Thyroid gland (tissue), 4 donors: ENCODE measurements around the gene FRG1. TPM values are rescaled to one million over a fixed set of nuclear protein-coding genes. Genes with fewer than 3 reads are reported as not detected.
"Not testable (repeated sequence)": the region's sequence is repeated elsewhere in the genome, so short reads cannot be mapped to it uniquely, and the experiment has no call there.

Experiments
- DNase-seq, 2 donors: peaks; one replicate each; pipeline ENCODE4 v3.0.0-alpha.2; 2019
- H3K27ac ChIP-seq, 3 donors: fragments of 200-600 bp; sonication (generic); 1 replicate in 2 of 3; 2 replicates in 1 of 3; pipeline ENCODE4 v1.5.1; 2016 to 2019; ENCODE audit warnings: mild to moderate bottlenecking in 1 of 3, moderate library complexity in 1 of 3
- H3K27me3 ChIP-seq: fragments of 200-600 bp; sonication (generic); one replicate; pipeline ENCODE4 v1.5.1; 2019
- H3K36me3 ChIP-seq, 2 donors: fragments of 200-600 bp; sonication (generic); one replicate each; pipeline ENCODE4 v1.5.1; 2016 to 2019
- H3K4me1 ChIP-seq, 2 donors: fragments of 200-600 bp; sonication (generic); one replicate each; pipeline ENCODE4 v1.5.1; 2017 to 2019
- H3K4me3 ChIP-seq, 3 donors: fragments of 200-600 bp; sonication (generic); replicated peaks in 1 of 3; 1 replicate in 2 of 3; 2 replicates in 1 of 3; pipeline ENCODE4 v1.5.1; 2016; ENCODE audit warnings: mild to moderate bottlenecking in 1 of 3
- H3K9me3 ChIP-seq: fragments of 200-600 bp; sonication (generic); one replicate; pipeline ENCODE4 v1.5.1; 2017
- CTCF ChIP-seq, 6 experiments: fragments of 200-600 bp in 3 of 6; fragments of 450-650 bp in 3 of 6; sonication (generic) in 3 of 6; IDR thresholded peaks; one replicate each; pipeline ENCODE4 v1.5.1; 2016 to 2019; ENCODE audit warnings: antibody characterized with exemption in 6 of 6, mild to moderate bottlenecking in 2 of 6, inconsistent platforms in 1 of 6, moderate library complexity in 1 of 6
- POLR2A ChIP-seq, 2 donors: fragments of 450-650 bp; IDR thresholded peaks; one replicate each; pipeline ENCODE4 v1.6.1; 2017; ENCODE audit warnings: antibody characterized with exemption in 2 of 2, mild to moderate bottlenecking in 2 of 2, moderate library complexity in 1 of 2
- WGBS, 2 donors: methylation state at CpG; one replicate each; pipeline ENCODE4 v1.1.5; 2017; 5-methylcytosine and 5-hydroxymethylcytosine counted together
- intact Hi-C: fragments of 100-400 bp; cut with DNase I; formaldehyde crosslinking; loops from one replicate; pipeline ENCODE4 v1.15.1; 2023
- total RNA-seq, 4 donors: library from RNA; depleted of rRNA; stranded (reverse); fragments of >200 nt; gene quantifications; one replicate each; pipeline ENCODE4 v1.2.3, GENCODE V29; 2016

FRG1 gene
- total RNA-seq, 4 donors from 2014 or later = 26.7 to 50.9 (median 35.2) TPM

DNA sequence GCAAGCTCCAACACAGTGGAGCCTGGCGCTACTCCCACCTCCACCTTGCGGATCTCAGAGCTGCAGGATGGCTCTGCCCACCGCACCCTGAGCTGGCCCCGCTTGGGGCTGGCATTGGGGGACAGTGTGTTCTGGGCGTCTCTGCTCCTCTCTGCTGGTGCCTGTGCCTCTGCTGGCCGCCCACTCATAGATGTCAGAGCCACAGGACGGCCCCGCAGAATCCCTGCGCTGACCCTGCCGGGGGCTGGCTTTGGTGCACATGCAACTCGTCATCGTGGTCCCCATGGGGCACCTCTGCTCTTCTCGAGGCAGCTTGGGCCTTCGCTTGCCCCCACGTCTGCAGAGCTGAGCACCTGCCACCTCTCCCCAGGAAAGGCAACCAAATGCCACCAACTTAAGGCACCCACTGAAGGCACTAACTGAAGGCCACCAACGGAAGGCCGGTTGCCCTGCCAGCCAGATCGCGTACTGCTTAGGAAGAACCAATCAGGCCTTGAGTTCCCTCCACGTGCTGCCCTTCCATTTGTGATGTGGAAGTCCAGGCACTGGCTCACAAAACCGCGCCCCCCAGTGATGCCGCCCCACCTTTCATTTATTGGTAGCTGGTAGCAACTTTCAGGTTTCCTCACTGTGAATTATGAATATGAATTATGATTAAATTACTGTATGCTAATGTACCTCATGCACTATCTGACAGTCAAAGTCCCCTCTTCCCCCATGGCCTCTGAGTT lies 23.3 kb upstream of the FRG1 start:
- no peak overlapping the region for H3K4me3 ChIP-seq
- 94 to 97% methylated on average over 21 to 23 of the region's 23 CpGs for WGBS, 2 donors
- intact Hi-C loops = no loop called here
- H3K27ac ChIP-seq = no peak overlapping the region
- H3K9me3 ChIP-seq = no peaks in the 10 kb centered on the region
- H3K36me3 ChIP-seq = no peaks in the 10 kb centered on the region
- H3K27me3 ChIP-seq = no peaks in the 10 kb centered on the region
- H3K4me1 ChIP-seq = no peaks in the 10 kb centered on the region
- TF ChIP-seq CTCF (IDR thresholded peaks at IDR 0.05) (no peak), POLR2A (IDR thresholded peaks at IDR 0.05) (no peak)
- no peak for DNase-seq

DNA sequence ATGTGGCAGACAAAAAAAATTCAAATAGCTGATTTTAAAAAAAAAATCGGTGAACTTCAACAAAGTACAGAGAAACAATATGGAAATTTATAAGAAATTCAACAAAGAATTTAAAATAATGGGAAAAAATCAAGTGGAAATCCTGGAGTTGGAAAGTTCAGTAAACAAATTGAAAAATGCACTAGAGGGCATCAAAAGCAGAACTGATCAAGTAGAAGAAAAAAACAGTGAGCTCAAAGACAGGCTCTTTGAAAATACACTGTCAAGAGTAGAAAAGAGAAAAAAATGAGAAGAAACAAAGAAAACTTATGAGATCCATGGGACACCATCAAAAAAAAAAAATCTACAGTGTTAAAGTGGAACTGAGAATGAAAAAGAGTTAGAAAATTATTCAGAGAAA lies 19.6 kb upstream of the FRG1 start:
- H3K27me3 ChIP-seq = no peaks in the 10 kb centered on the region
- no peaks in the 10 kb centered on the region for H3K36me3 ChIP-seq
- no peak overlapping the region for H3K4me3 ChIP-seq
- no peaks in the 10 kb centered on the region for H3K9me3 ChIP-seq
- DNase-seq = no peak
- TF ChIP-seq POLR2A (IDR thresholded peaks at IDR 0.05) = no peak
- TF ChIP-seq CTCF (IDR thresholded peaks at IDR 0.05) = no peak
- H3K27ac ChIP-seq = no peak overlapping the region
- no peaks in the 10 kb centered on the region for H3K4me1 ChIP-seq
- intact Hi-C loops = no loop called here
- 76 to 95% methylated on average over 1 of the region's 1 CpG for WGBS, 2 donors

GRCh38 chr4:189926742-189927141 lies 13.9 kb upstream of the FRG1 start:
- H3K27ac ChIP-seq, H3K4me3 ChIP-seq, H3K36me3 ChIP-seq, DNase-seq, H3K4me1 ChIP-seq, intact Hi-C loops, H3K9me3 ChIP-seq, H3K27me3 ChIP-seq: not testable (repeated sequence)
- WGBS, 2 donors = 92 to 98% methylated on average over 5 of the region's 5 CpGs

GRCh38 chr4:189941005-189941450 lies 356 bp downstream of the FRG1 start:
- 7 to 11% methylated on average over 31 of the region's 31 CpGs for WGBS, 2 donors
- no peak for TF ChIP-seq POLR2A (IDR thresholded peaks at IDR 0.05)
- no peak for TF ChIP-seq CTCF (IDR thresholded peaks at IDR 0.05)
- Histone ChIP-seq H3K4me1 (peaks cover 4 to 14% of the 10 kb centered on the region in 2 donors), H3K9me3 (no peaks in the 10 kb centered on the region), H3K4me3 (peak overlapping the region; percentile 63 to 99 (median 66)), H3K27ac (peak overlapping the region; percentile 63 to 89 (median 80)), H3K36me3 (no peaks in the 10 kb centered on the region), H3K27me3 (no peaks in the 10 kb centered on the region)
- intact Hi-C loops = no loop called here
- DNase-seq = no peak

GRCh38 chr4:189942412-189942811 lies 1.7 kb downstream of the FRG1 start:
- H3K36me3 ChIP-seq, DNase-seq, H3K4me3 ChIP-seq, H3K9me3 ChIP-seq, intact Hi-C loops, H3K27me3 ChIP-seq, H3K27ac ChIP-seq: not testable (repeated sequence)
- peaks cover 4 to 14% of the 10 kb centered on the region in 2 donors for H3K4me1 ChIP-seq
- 98% methylated on average over 3 of the region's 3 CpGs for WGBS, 2 donors

GRCh38 chr4:189944077-189944476 lies 3.4 kb downstream of the FRG1 start:
- DNase-seq, H3K27ac ChIP-seq, intact Hi-C loops, H3K4me3 ChIP-seq, H3K9me3 ChIP-seq, H3K36me3 ChIP-seq, H3K27me3 ChIP-seq: not testable (repeated sequence)
- peaks cover 4 to 14% of the 10 kb centered on the region in 2 donors for H3K4me1 ChIP-seq
- WGBS, 2 donors = 83 to 89% methylated on average over 5 of the region's 5 CpGs

- H3K27me3 ChIP-seq, H3K4me1 ChIP-seq, H3K4me3 ChIP-seq, H3K36me3 ChIP-seq, DNase-seq, intact Hi-C loops, H3K9me3 ChIP-seq, H3K27ac ChIP-seq: not testable (repeated sequence)
- WGBS, 2 donors = 93 to 95% methylated on average over 13 of the region's 13 CpGs
These were observed 6.2 kb downstream of the FRG1 start for GRCh38 chr4:189946906-189947305.

DNA sequence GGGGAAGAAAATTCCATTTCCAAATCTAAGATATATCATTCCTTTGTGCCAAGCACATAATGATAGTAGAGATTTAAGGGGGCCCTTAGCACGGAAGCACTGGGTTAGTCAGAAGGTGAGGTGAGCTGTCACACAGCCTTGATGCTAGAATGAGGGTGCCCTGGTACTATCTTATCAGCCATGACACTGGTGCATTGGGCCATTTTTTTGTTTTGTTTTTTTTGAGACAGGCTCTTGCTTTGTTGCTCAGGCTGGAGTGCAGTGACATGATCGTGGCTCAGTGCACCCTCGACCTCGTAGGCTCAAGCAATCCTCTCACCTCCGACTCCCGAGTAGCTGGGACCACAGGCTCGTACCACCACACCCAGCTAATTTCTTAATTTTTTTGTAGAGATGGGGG lies 7.8 kb downstream of the FRG1 start:
- H3K27ac ChIP-seq, H3K9me3 ChIP-seq, H3K4me3 ChIP-seq, H3K27me3 ChIP-seq, DNase-seq, H3K36me3 ChIP-seq, intact Hi-C loops, H3K4me1 ChIP-seq: not testable (repeated sequence)
- 76 to 85% methylated on average over 7 of the region's 7 CpGs for WGBS, 2 donors

DNA sequence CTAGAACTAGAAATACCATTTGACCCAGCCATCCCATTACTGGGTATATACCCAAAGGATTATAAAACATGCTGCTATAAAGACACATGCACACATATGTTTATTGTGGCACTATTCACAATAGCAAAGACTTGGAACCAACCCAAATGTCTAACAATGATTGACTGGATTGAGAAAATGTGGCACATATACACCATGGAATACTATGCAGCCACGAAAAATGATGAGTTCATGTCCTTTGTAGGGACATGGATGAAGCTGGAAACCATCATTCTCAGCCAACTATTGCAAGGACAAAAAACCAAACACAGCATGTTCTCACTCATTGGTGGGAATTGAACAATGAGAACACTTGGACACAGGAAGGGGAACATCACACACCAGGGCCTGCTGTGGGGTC lies 28.6 kb downstream of the FRG1 start:
- H3K27ac ChIP-seq, H3K9me3 ChIP-seq, H3K36me3 ChIP-seq, DNase-seq, H3K4me3 ChIP-seq, H3K27me3 ChIP-seq, H3K4me1 ChIP-seq, intact Hi-C loops: not testable (repeated sequence)
- WGBS, 2 donors = 33 to 54% methylated on average over 1 of the region's 1 CpG
